Breast epithelium (tissue), 3 donors: ENCODE results near the gene CNTN6.

Source experiments
- CTCF ChIP-seq, 3 donors: fragments of 450-650 bp; IDR thresholded peaks; one replicate each; pipeline ENCODE4 v1.5.1; 2016 to 2017; ENCODE audit warnings: antibody characterized with exemption in 3 of 3, mild to moderate bottlenecking in 3 of 3, moderate library complexity in 3 of 3
- POLR2A ChIP-seq: fragments of 450-650 bp; IDR thresholded peaks from one replicate; pipeline ENCODE4 v1.6.1; 2016; ENCODE audit warnings: antibody characterized with exemption, mild to moderate bottlenecking, moderate library complexity
- POLR2AphosphoS5 ChIP-seq, 3 donors: sonication (generic); formaldehyde crosslinking; IDR thresholded peaks; one replicate each; pipeline ENCODE4 v1.6.1; 2017; ENCODE audit warnings: antibody characterized with exemption in 3 of 3

GRCh38 chr3:1048558-1048957 lies 44.3 kb upstream of the CNTN6 start:
- no peak for TF ChIP-seq POLR2A
- no peak for TF ChIP-seq CTCF (IDR thresholded peaks at IDR 0.05)
- no peak for TF ChIP-seq POLR2AphosphoS5 (IDR thresholded peaks at IDR 0.05)
